ENCODE measurements around the gene FARSA.

Gene FARSA

GRCh38 chr19:12935071-12935470 lies 1.6 kb upstream of the FARSA start:
- Histone ChIP-seq H3K36me3 (replicated peaks) (peaks cover 15% of the 10 kb centered on the region), H3K4me3 (ENCODE audit: low read depth, low read length) (no peak overlapping the region), H3K27me3 (replicated peaks) (no peaks in the 10 kb centered on the region), H3K27ac (no peak overlapping the region)
- no peak for TF ChIP-seq CTCF (IDR thresholded peaks at IDR 0.05; ENCODE audit: low read depth, low read length, missing control alignments)
- in situ Hi-C loops (cut with HindIII; ENCODE audit: low pct_ligation_motif_present, low sequenced_read_pairs) = no loop called here
- DNase-seq = no peak

- TF ChIP-seq CTCF (IDR thresholded peaks at IDR 0.05; ENCODE audit: low read depth, low read length, missing control alignments) = no peak
- Histone ChIP-seq H3K4me3 (ENCODE audit: low read depth, low read length) (peak overlapping the region; percentile 100), H3K36me3 (replicated peaks) (peaks cover 22% of the 10 kb centered on the region), H3K27me3 (replicated peaks) (no peaks in the 10 kb centered on the region), H3K27ac (peak overlapping the region; percentile 65)
- in situ Hi-C loops (cut with HindIII; ENCODE audit: low pct_ligation_motif_present, low sequenced_read_pairs) = no loop called here
- no peak for DNase-seq
These were observed 872 bp downstream of the FARSA start for GRCh38 chr19:12932392-12933286.

GRCh38 chr19:12930002-12930645 lies 3.4 kb downstream of the FARSA start:
- Histone ChIP-seq H3K27me3 (replicated peaks) (no peaks in the 10 kb centered on the region), H3K36me3 (replicated peaks) (peaks cover 40% of the 10 kb centered on the region), H3K4me3 (ENCODE audit: low read depth, low read length) (no peak overlapping the region), H3K27ac (no peak overlapping the region)
- DNase-seq = no peak
- in situ Hi-C loops (cut with HindIII; ENCODE audit: low pct_ligation_motif_present, low sequenced_read_pairs) = no loop called here
- no peak for TF ChIP-seq CTCF (IDR thresholded peaks at IDR 0.05; ENCODE audit: low read depth, low read length, missing control alignments)

GRCh38 chr19:12924621-12925310 lies 8.7 kb downstream of the FARSA start:
- Histone ChIP-seq H3K27me3 (replicated peaks) (no peaks in the 10 kb centered on the region), H3K4me3 (ENCODE audit: low read depth, low read length) (no peak overlapping the region), H3K36me3 (replicated peaks) (peaks cover 63% of the 10 kb centered on the region), H3K27ac (no peak overlapping the region)
- in situ Hi-C loops (cut with HindIII; ENCODE audit: low pct_ligation_motif_present, low sequenced_read_pairs) = no loop called here
- DNase-seq = no peak
- TF ChIP-seq CTCF (IDR thresholded peaks at IDR 0.05; ENCODE audit: low read depth, low read length, missing control alignments) = no peak

GRCh38 chr19:12922959-12923358 lies 10.6 kb downstream of the FARSA start:
- Histone ChIP-seq H3K36me3 (replicated peaks) (peaks cover 46% of the 10 kb centered on the region), H3K4me3 (ENCODE audit: low read depth, low read length) (no peak overlapping the region), H3K27ac (no peak overlapping the region), H3K27me3 (replicated peaks) (no peaks in the 10 kb centered on the region)
- TF ChIP-seq CTCF (IDR thresholded peaks at IDR 0.05; ENCODE audit: low read depth, low read length, missing control alignments) = no peak
- in situ Hi-C loops (cut with HindIII; ENCODE audit: low pct_ligation_motif_present, low sequenced_read_pairs) = no loop called here
- DNase-seq = no peak

Measured in brain microvascular endothelial cell (primary cell).